Left renal pelvis (tissue), 4 donors: ENCODE measurements around the gene DTX3. TPM values are rescaled to one million over a fixed set of nuclear protein-coding genes. Genes with fewer than 3 reads are reported as not detected.

Source experiments
- DNase-seq, 4 donors: peaks; one replicate each; pipeline ENCODE4 v3.0.0-alpha.2; 2013; ENCODE audit warnings: low read depth in 4 of 4, low spot score in 3 of 4
- polyA plus RNA-seq, 4 donors: library from polyadenylated mRNA; unstranded; fragments of 120-200 nt; gene quantifications; one replicate each; pipeline ENCODE4 v1.2.1, GENCODE V29; 2013; ENCODE audit not compliant: insufficient read length in 4 of 4

The DTX3 gene
- polyA plus RNA-seq, 4 donors: 53.9 to 82.4 (median 62.2) TPM

DNA sequence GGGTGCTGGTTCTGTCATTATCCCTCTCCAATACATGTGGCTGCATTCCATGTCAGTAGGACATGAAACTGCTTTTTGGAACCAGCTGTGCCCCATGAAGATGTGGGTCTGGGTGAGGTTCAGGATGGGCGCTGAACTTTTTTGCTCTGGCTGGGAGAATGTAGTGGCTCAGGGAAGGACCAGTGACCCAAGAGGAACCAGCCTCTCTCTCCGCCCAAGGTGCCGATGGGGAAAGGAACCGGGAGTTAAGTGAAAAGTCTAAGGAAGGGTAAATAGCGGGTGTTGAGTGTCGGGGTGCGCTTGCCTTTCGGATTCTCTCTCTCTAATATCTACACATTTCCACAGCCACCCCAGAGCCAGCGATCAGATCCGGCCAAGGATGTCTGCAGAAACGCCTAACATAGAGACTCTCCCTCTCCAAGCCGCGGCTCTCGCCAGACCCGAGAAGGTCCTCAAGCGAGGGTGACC is 14.4 kb downstream of the DTX3 start:
- no peak for DNase-seq

DNA sequence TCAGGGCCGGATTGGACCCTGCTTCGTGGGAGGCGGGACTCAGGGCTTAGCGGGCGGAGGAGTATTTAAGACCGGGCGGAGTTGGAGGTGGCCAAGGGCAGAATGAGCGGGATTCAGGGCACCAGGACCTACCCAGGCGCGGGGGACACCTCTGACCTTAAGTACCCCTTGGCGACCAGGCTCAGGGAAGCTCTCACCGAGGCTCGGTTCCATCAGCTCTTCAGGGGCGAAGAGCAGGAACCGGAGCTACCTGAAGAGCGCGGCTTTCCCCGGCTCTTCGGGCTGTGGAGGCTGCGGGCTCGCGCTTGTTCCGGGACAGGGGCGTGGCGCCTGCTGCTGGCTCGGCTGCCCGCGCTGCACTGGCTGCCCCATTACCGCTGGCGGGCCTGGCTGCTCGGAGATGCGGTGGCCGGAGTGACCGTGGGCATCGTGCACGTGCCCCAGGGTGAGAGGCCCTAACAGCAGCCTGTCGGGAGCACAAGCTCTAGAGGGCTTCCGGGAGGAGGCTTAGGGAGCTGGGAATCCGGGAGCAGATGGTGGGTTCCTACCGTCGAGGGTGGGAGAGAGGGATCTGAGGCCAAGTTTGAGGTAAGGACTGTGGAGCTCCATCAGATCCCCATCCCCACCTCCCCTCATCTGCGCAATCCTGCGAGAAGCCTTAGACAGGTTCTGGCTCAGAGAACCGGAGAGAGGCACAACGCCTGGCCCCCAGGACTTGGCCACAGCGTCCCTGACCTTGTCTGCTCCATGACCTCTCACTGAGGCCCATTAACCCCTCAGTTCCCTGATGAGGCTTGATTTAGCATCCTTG is 15.0 kb downstream of the DTX3 start:
- no peak for DNase-seq

DNA sequence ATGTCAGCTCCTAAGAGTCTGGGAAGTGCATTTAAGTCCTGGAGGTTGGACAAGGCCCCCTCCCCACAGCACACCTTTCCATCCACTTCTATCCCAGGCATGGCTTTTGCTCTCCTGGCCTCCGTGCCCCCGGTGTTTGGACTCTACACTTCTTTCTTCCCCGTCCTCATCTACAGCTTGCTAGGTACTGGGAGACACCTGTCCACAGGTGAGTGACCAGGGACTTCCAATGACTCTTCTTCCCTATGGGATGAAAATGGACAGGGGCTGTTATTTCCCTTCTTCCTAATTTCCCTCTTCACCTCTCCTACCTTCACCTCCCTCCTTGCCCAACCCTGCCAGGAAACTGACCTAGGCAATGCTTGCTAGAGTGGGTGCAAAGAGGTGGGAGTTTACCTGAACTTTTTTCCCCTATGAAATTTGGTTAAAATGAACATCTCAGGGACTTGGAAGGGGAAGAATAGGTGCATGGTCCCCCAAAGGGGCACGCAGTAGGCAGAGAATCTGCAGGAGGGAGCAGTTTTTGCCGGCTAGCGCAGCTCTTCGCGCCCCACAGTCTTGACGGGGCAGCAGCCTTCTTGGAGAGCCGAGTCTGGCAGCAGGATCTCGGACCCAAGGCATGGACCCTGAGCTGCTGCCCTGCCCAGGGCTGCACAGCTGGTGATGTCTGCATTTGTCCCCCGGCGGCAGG is 15.8 kb downstream of the DTX3 start:
- DNase-seq: no peak

DNA sequence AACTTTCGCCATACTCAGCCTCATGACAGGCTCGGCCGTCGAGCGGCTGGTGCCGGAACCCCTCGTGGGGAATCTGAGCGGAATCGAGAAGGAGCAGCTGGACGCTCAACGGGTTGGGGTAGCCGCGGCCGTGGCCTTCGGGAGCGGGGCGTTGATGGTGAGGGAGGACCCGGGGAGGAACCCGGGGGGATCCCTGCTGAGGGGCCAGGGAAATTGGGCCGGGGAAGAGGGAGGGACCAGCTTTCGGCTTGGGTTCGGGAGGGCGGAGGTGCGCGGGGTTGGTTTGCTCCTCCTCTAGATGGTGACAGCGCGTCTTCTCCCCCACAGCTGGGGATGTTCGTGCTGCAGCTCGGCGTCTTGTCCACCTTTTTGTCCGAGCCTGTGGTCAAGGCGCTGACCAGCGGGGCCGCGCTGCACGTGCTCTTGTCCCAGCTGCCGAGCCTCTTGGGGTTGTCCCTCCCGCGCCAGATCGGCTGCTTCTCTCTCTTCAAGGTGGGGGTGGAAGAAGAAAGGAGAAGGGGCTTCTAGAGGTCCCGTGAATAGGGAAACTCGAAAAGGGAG is 16.4 kb downstream of the DTX3 start:
- no peak for DNase-seq

DNA sequence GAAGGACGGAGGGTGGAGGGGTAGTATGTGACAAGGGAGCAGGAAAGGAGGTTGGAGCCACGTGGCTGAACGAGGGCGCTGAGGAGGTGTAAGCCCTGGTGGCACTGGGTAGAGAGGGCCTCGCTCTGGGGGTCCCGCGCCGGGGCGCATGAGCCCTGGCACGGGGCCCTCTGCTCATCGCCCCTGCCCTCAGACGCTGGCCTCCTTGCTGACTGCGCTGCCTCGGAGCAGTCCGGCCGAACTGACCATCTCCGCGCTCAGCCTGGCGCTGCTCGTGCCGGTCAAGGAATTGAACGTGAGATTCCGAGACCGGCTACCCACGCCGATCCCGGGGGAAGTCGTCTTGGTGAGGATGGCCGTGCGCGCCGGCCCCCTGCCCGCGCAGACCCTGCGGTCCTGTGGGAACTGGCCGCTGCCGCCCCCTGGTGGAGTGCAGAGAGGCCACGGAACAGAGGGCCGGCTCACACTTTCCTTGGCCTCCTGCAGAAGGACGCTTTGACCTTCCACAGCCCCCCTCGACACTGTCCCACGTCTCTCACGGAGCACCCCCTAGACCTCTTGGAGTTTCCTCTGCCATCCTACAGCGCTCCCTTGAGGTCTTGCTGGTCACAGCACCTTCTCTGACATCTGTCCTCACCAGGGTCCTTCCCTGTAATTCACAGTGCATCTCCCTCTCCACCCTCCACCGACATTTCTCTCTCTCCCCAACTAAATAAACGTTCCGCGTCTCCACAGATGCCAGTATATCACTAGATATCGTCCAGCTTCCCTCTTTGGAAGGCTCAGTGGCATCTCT is 17.1 kb downstream of the DTX3 start:
- DNase-seq: no peak

DNA sequence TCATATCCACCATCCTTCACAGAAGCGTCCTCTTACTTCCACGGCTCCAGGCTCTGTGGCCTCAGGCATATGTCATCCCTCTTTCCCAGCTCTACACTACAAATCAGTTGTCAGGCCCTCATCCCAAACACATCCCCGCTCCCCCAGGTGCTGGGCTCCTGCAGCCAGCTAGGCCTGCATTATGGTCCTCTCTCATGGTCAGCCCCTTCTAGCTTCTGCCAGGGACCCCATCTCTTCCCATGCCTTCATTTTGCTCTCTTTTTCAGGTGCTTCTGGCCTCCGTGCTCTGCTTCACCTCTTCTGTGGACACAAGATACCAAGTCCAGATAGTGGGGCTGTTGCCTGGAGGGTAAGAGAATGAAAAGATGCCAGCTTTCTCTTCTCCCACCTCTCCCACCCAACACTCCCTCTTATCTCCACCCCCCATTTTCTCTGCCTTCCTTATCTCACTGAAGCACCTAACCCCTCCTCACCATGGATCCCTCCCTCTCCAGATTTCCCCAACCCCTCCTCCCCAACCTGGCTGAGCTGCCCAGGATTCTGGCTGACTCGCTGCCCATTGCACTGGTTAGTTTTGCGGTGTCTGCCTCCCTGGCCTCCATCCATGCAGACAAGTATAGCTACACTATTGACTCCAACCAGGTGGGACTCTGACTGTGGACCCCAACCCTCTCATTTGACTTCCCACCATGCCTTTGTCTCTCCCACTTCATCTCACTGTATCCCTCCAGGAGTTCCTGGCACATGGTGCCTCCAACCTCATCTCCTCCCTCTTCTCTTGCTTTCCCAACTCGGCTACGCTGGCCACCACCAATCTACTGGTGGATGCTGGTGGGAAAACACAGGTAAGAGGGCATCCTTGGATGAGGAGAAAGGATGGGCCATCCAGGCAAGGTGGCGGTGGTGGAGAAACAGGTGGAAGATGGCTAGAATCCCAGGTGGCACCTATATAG is 17.9 kb downstream of the DTX3 start:
- no peak for DNase-seq

DNA sequence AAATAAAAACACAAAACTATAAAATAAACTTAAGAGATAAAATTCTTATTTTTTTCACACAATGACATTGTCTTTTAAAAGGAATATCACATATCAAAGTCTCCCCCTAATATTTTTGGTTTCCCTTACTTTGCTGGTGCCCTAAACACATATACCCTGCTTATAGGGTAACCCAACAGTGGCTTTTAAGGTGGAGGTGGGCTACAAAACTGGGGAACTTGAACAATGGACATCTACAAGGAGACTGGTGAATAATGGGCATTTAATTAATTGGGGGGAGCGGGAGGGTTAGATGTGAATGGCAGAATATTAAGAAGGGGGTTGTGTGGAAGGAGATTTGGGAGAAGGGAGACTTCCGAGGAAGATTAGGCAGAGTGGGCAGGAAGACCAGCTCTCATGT is 18.8 kb downstream of the DTX3 start:
- no peak for DNase-seq

DNA sequence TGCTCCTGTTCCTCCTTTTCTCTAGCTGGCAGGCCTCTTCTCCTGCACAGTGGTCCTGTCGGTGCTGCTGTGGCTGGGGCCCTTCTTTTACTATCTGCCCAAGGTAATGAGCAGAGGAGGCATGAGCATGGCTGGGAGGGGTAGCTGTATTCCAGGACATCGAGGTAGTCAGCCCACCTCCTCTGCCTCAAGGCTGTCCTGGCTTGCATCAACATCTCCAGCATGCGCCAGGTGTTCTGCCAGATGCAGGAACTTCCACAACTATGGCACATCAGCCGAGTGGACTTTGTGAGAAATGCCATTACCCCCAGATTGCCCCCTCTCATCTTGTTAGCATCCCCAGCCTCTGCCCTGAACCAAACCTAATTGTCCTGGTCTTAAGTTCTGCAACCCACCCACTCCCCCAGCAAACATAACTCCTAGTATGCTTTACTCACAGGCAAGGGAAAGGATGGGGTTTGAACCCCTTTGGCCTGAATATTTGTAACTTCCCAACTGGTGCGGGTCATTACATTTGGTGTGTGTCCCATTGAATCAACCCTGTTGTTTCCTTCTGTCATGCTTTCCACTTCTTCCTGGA is 19.3 kb downstream of the DTX3 start:
- no peak for DNase-seq

DNA sequence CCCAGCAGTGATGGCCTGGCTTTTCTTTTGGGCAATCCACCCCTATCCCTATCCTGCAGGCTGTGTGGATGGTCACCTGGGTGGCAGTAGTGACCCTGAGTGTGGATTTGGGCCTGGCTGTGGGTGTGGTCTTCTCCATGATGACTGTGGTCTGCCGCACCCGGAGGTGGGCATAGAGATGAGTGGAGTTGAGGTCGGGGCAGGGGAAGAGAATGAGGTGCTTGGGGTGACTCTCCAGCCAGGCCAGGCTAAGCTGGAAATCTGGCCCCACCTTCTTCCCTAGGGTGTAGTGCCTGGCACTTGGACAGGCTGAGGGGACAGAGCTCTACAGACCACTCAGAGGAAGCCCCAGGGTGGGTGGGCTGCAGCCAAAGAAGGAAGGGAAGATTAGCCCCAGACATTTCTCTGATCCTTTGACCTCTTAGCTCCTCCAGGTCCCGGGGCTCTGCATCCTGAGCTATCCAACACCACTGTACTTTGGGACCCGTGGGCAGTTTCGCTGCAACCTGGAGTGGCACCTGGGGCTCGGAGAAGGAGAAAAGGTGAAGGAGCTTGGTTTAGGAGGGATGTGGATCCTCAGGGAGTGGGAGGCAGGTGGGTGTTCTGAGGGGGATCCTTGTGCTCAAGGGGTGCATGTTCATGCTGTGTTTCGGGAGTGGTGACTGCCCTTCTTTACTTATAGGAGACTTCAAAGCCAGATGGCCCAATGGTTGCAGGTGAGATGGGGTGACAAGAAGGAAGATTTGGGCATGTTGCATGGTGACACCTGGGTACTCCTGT is 20.0 kb downstream of the DTX3 start:
- no peak for DNase-seq

DNA sequence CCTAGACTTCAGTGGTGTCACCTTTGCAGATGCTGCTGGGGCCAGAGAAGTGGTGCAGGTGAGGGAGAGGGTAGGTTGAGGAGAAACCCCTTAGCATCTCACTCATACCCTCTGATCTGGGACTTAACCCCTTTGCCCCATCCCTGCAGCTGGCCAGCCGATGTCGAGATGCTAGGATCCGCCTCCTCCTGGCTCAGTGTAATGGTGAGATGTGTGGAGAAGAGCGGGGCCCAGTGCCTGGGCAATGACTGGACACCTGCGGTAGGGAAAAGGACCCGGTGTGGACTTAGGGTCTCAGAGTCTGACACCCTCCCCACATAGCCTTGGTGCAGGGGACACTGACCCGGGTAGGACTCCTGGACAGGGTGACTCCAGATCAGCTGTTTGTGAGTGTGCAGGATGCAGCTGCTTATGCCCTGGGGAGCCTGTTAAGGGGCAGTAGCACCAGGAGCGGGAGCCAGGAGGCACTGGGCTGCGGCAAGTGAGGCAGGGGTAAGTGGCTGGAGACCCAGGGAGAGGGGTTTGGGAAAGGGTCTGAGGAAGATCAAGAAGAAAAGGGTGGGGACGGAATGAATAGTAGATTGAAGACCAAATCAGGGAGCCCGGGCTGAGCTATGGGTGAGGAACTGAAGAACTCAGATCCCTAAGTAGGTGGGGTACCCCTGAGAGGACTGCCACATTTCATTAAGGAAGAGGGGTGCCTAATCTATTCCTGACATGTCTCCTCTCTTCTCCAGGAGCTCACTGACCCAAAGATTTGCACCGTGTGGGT is 20.8 kb downstream of the DTX3 start:
- no peak for DNase-seq

DNA sequence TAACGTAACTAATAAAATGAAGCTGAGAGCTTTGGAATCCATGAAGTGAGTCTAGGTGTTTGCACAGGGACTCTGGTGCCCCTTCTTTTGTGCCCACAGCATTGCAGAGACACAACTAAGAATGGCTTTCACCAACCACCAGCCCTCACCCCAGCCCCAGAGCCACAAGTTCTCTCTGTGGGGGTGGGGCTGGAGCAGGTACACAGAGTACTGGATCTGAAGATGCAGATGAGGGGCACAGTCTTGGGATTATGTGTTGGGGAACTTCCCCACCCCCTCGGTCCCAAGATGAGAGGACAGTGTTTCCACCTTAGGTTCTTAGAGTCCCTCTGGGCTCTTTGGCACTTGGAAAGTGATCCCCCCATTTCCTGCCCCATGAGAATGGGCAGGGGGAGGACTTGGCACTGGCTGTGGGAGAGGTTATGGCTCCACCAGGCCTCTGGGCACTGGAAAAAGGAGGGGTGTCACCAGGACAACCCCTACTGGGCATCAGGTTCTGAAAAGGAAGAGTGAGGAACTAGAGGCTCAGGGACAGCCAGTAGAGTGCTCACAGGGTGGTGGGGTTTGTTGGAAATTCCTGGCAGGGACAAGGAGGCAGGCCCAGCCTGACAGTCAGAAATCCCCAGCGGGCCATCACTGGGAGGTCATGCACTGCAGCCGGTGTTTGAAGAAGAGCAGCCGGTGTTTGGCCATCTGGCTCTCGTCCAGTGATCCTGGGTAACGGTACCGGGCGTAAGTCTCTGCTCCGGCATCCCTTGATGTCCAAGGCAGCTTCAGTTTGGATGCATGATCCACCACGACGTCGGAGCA is 21.7 kb downstream of the DTX3 start:
- no peak for DNase-seq

DNA sequence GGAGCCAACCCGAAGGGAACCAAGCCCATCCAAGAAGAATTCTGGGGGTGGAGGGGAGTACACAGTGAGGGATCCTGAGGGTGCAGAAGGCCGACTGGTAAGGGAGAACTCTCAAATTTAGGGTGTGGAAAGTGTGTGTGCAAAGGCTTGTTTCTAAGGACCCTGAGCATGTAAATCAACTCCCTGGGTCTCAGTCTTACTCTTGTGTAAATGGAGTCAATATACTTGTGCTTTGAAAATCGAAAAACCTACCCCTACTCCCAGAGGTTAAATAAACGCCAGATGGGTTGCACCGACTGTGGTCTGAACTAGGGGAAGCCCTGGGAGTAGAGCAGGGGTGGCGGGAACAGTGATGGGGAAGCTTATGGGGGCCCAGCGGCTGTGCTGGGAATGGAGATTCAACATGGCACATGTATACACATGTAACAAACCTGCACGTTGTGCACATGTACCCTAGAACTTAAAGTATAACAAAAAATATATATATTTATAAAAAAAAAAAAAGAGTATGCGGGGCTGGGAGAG is 22.4 kb downstream of the DTX3 start:
- DNase-seq: no peak

DNA sequence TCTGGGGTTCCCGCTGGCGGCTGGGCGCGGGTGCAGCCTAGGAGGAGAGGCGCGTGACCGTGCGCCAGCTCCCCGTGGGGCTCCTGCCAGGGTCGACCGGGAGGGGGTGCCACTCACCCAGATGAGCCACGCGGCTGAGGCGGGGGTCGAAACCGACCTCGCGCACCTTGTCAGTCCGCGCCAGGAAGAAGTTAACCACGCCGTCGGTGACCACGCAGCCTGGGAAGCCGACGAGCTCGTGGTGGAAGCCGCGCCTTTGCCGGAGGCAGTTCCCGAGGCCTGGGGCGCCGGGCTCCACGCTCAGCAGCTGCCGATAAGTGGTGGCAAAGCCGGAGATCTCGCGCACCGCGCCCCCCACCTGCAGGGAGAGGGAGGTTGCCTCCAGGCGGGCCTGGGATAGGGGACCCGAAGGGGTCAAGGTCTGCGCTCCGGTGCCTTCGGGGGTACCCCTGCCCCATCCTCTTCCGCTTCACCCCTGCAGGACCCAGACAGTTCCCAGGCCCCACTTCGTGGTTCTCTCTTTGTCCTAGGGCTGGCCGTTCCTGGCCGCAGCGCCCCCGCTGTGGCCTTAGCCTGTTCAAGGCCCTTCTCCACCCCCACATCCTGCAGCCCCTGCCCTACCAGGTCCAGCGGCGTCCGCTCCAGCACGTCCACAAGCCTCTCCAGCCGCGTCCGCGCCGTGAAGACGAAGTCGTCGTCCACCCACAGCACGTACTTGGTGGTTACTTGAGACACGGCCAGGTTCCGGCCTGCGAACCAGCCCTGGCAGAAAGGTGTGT is 23.1 kb downstream of the DTX3 start:
- no peak for DNase-seq

DNA sequence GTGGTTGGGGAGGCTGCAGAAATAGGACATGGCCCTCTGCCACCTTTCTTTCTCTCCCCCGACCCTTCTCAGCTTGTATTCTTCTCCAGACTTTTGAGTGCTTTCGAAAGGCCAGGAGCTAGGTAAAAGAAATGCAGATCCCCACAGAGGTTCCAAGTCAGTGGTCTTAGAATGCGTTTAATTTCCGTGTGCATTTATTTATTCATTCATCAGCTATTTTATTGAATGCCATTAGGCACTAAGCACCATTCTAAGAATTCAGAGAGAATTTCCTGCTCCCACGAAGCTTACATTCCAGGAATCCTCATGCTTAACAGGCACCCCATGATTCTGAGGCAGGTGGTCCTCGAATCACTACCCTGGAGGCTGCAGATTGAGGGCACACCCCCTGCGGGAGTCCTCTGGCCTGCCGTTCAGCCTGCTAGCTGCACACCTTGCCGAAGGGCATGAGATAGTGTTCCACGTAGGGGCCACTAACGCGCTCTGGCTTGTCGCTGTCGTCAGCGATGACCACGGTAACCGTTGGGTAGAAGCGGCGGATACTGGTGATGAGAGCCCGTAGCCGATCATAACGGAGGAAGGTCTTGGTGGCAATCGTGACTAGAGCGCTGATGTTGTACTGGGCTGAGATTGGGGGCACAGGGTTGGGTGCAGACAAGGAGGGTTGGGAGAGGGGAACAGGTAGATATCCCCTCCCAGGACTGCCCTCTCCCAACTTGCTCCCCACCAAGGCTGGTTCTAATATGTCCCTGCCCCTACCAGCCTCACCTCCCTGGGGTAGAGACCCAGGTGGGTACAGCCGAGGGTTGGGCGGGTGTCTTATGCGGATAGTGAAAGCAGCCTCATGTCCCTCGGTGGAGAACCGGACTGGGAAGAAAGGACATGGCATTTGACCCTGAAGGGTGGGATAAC is 23.9 kb downstream of the DTX3 start:
- no peak for DNase-seq

DNA sequence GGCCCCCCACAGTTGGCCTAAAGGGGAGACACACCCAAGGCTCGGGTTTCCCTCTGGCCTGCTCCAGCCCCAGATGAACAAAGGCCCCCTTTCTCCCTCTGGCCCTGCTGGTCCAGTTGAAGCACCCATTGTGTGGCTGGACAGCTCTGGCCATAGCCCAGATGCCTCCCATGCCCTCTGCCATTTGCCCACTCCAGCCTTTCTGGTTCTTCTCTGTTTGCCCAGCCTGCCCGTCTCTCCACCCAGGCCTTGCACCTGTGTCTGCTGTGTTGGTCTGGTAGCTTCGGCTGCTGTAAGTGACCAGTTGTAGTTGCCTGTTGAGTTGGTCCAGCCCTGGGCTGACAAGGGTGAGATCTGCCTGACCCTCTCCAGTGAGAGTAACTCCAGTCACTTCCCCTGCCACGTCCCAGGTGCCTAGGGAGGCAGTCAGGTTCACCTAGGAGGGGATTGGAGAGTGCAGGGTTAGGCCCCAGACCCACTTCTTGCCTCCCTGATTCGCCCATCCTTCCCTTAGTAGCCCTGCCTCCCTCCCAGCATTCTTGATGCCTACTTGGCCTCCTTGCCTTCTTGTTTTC is 25.4 kb downstream of the DTX3 start:
- DNase-seq: no peak
